ENCODE measurements around the gene CUEDC1. TPM values are rescaled to one million over a fixed set of nuclear protein-coding genes. Genes with fewer than 3 reads are reported as not detected.
A peak's percentile ranks its signal among the peaks of the same experiment; 100 is the strongest.

The CUEDC1 gene
- total and polyA plus RNA-seq, 2 of the 13 experiments (the other 11 are each of a cell fraction or from before 2014, with no cell fraction given) = 7.4 to 12.9 TPM

DNA sequence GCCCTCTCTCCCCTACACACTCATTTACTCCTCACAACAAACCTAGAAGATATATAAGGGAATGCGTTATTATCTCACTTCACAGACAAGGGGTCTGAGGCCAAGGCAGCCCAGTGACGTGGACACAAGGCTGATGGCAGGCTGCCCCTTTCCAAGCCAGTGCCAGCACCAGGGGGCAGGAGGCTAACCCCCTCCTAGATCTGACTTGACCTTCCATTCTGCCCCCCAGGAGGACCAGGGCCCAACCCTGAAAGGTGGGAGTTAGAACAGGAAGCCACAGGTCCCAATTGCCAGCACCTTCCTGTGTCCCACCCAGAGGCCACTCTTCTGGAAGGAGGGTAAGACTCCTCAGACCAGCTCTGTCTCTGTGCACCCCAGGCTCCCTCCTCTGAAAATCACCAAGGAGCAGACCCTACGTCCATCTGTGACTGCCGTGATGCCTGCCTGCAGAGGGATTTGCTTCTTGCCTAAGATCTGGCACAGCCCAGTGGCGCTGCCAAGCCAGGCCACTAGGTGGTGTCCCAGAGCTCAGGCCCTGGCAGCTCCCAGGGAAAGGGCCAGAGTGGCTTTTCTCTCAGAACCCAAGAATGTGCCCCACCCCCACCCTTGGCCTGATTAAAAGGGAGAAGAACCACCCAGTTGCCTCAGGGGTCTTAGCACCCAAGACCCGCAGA lies 62.9 kb downstream of the CUEDC1 start (continued):
- TF ChIP-seq ATF2 (CRISPR knock-in tag; IDR thresholded peaks at IDR 0.05) = no peak; the same call in 1 of the 2 replicates
- no peak for TF ChIP-seq TEF (CRISPR knock-in tag; IDR thresholded peaks at IDR 0.05)
- 0 out of 2 replicates have a peak, but pooled peaks have one; percentile 44 for TF ChIP-seq AHR (CRISPR knock-in tag; IDR thresholded peaks at IDR 0.05)
- TF ChIP-seq, protein P1, sequence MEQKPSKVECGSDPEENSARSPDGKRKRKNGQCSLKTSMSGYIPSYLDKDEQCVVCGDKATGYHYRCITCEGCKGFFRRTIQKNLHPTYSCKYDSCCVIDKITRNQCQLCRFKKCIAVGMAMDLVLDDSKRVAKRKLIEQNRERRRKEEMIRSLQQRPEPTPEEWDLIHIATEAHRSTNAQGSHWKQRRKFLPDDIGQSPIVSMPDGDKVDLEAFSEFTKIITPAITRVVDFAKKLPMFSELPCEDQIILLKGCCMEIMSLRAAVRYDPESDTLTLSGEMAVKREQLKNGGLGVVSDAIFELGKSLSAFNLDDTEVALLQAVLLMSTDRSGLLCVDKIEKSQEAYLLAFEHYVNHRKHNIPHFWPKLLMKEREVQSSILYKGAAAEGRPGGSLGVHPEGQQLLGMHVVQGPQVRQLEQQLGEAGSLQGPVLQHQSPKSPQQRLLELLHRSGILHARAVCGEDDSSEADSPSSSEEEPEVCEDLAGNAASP (CRISPR knock-in tag; IDR thresholded peaks at IDR 0.05; ENCODE audit: borderline replicate concordance) = peak; percentile 53; the same call in 1 of the 2 replicates
- no peak for TF ChIP-seq SNAI1 (CRISPR knock-in tag; IDR thresholded peaks at IDR 0.05; ENCODE audit: borderline replicate concordance)
- TF ChIP-seq ZFP1 (CRISPR knock-in tag; IDR thresholded peaks at IDR 0.05) = 0 out of 2 replicates have a peak, but pooled peaks have one; percentile 37
- TF ChIP-seq STAG1 (CRISPR knock-in tag; IDR thresholded peaks at IDR 0.05) = peak; percentile 93
- TF ChIP-seq SOX13 (IDR thresholded peaks at IDR 0.05) = no peak
- TF ChIP-seq SOX13 (CRISPR knock-in tag; conservative IDR thresholded peaks at IDR 0.05 in 1 of 2, IDR thresholded peaks at IDR 0.05 in 1 of 2) = peak in 1 of 2 experiments; percentile 55; a peak in 1 of 4 replicates
- TF ChIP-seq TEAD3 (CRISPR knock-in tag; optimal IDR thresholded peaks at IDR 0.05; ENCODE audit: borderline replicate concordance) = peak; percentile 89
- TF ChIP-seq REL (CRISPR knock-in tag; conservative IDR thresholded peaks at IDR 0.05) = no peak
- peak; percentile 57 for TF ChIP-seq IKZF5 (CRISPR knock-in tag; IDR thresholded peaks at IDR 0.05)
- peak; percentile 50 for TF ChIP-seq ZNF792 (CRISPR knock-in tag; IDR thresholded peaks at IDR 0.05)
- 0 out of 2 replicates have a peak, but pooled peaks have one; percentile 8 for TF ChIP-seq ZNF790 (CRISPR knock-in tag; IDR thresholded peaks at IDR 0.05; ENCODE audit: borderline replicate concordance)
- TF ChIP-seq, protein P2, sequence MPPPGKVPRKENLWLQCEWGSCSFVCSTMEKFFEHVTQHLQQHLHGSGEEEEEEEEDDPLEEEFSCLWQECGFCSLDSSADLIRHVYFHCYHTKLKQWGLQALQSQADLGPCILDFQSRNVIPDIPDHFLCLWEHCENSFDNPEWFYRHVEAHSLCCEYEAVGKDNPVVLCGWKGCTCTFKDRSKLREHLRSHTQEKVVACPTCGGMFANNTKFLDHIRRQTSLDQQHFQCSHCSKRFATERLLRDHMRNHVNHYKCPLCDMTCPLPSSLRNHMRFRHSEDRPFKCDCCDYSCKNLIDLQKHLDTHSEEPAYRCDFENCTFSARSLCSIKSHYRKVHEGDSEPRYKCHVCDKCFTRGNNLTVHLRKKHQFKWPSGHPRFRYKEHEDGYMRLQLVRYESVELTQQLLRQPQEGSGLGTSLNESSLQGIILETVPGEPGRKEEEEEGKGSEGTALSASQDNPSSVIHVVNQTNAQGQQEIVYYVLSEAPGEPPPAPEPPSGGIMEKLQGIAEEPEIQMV (CRISPR knock-in tag; IDR thresholded peaks at IDR 0.05; ENCODE audit: low read depth) = no peak
- TF ChIP-seq ZNF569 (CRISPR knock-in tag; IDR thresholded peaks at IDR 0.05; ENCODE audit: borderline replicate concordance) = 0 out of 2 replicates have a peak, but pooled peaks have one; percentile 29
- 0 out of 2 replicates have a peak, but pooled peaks have one; percentile 7 for TF ChIP-seq ZNF761 (CRISPR knock-in tag; conservative IDR thresholded peaks at IDR 0.05)
- 0 out of 2 replicates have a peak, but pooled peaks have one; percentile 43 for TF ChIP-seq MEF2D (CRISPR knock-in tag; IDR thresholded peaks at IDR 0.05)
- TF ChIP-seq SOX5 (CRISPR knock-in tag; IDR thresholded peaks at IDR 0.05; ENCODE audit: borderline replicate concordance) = 0 out of 2 replicates have a peak, but pooled peaks have one; percentile 25
- TF ChIP-seq DNMT3B (CRISPR knock-in tag; conservative IDR thresholded peaks at IDR 0.05) = 0 out of 2 replicates have a peak, but pooled peaks have one; percentile 81
- TF ChIP-seq ZNF460 (CRISPR knock-in tag; IDR thresholded peaks at IDR 0.05; ENCODE audit: borderline replicate concordance) = no peak
- TF ChIP-seq TBP (CRISPR knock-in tag; IDR thresholded peaks at IDR 0.05) = no peak
- TF ChIP-seq EP300 (IDR thresholded peaks at IDR 0.05; ENCODE audit: low read depth in 2 of 2, low read length in 2 of 2) = peak in 1 of 2 experiments; percentile 35; a peak in 1 of 4 replicates
- TF ChIP-seq EP300 (CRISPR knock-in tag; IDR thresholded peaks at IDR 0.05; ENCODE audit: borderline replicate concordance) = no peak
- TF ChIP-seq ZNF615 (CRISPR knock-in tag; IDR thresholded peaks at IDR 0.05; ENCODE audit: borderline replicate concordance) = no peak

All from HepG2 (cell line).